ENCODE measurements around the gene DNAH8. TPM values are rescaled to one million over a fixed set of nuclear protein-coding genes. Genes with fewer than 3 reads are reported as not detected.
"Not testable (repeated sequence)": the region's sequence is repeated elsewhere in the genome, so short reads cannot be mapped to it uniquely, and the experiment has no call there.

Gene DNAH8
- total and polyA plus RNA-seq, 9 donors: 0.58 to 4.3 (median 1.5) TPM

- H3K4me1 ChIP-seq (ENCODE audit: control insufficient read depth, insufficient read depth, low read length): peaks cover 2% of the 10 kb centered on the region
- H3K27ac ChIP-seq (ENCODE audit: low read length): no peak overlapping the region
- DNase-seq: no peak
- H3K36me3 ChIP-seq (ENCODE audit: control insufficient read depth, insufficient read depth, low read length): peaks cover 12% of the 10 kb centered on the region
- 92% methylated on average over 3 of the region's 3 CpGs for WGBS (ENCODE audit: insufficient coverage)
- no peaks in the 10 kb centered on the region for H3K27me3 ChIP-seq (ENCODE audit: control insufficient read depth, insufficient read depth, low read length)
- H3K4me3 ChIP-seq (ENCODE audit: low read length): no peak overlapping the region
- no peaks in the 10 kb centered on the region for H3K9me3 ChIP-seq (replicated peaks; ENCODE audit: control insufficient read depth, low read depth, low read length)
Observed at GRCh38 chr6:38684904-38685303, 30.2 kb upstream of the DNAH8 start.

GRCh38 chr6:38686270-38687042, 28.7 kb upstream of the DNAH8 start:
- peaks cover 9% of the 10 kb centered on the region for H3K36me3 ChIP-seq (ENCODE audit: control insufficient read depth, insufficient read depth, low read length)
- 100% methylated on average over 1 of the region's 4 CpGs for WGBS (ENCODE audit: insufficient coverage)
- DNase-seq: no peak
- no peaks in the 10 kb centered on the region for H3K9me3 ChIP-seq (replicated peaks; ENCODE audit: control insufficient read depth, low read depth, low read length)
- no peak overlapping the region for H3K4me3 ChIP-seq (ENCODE audit: low read length)
- H3K4me1 ChIP-seq (ENCODE audit: control insufficient read depth, insufficient read depth, low read length): peaks cover 2% of the 10 kb centered on the region
- no peak overlapping the region for H3K27ac ChIP-seq (ENCODE audit: low read length)
- no peaks in the 10 kb centered on the region for H3K27me3 ChIP-seq (ENCODE audit: control insufficient read depth, insufficient read depth, low read length)

- H3K4me1 ChIP-seq (ENCODE audit: control insufficient read depth, insufficient read depth, low read length): peaks cover 2% of the 10 kb centered on the region
- DNase-seq: no peak
- WGBS (ENCODE audit: insufficient coverage): 90% methylated on average over 1 of the region's 2 CpGs
- H3K9me3 ChIP-seq (replicated peaks; ENCODE audit: control insufficient read depth, low read depth, low read length): no peaks in the 10 kb centered on the region
- peaks cover 6% of the 10 kb centered on the region for H3K36me3 ChIP-seq (ENCODE audit: control insufficient read depth, insufficient read depth, low read length)
- no peak overlapping the region for H3K4me3 ChIP-seq (ENCODE audit: low read length)
- no peaks in the 10 kb centered on the region for H3K27me3 ChIP-seq (ENCODE audit: control insufficient read depth, insufficient read depth, low read length)
- H3K27ac ChIP-seq (ENCODE audit: low read length): no peak overlapping the region
Observed at GRCh38 chr6:38687043-38687353, 28.1 kb upstream of the DNAH8 start.

GRCh38 chr6:38687549-38687948, 27.6 kb upstream of the DNAH8 start:
- H3K9me3 ChIP-seq (replicated peaks; ENCODE audit: control insufficient read depth, low read depth, low read length): no peaks in the 10 kb centered on the region
- WGBS (ENCODE audit: insufficient coverage): no CpG with 5 or more reads among the region's 1 CpG
- no peak overlapping the region for H3K4me3 ChIP-seq (ENCODE audit: low read length)
- H3K36me3 ChIP-seq (ENCODE audit: control insufficient read depth, insufficient read depth, low read length): peaks cover 6% of the 10 kb centered on the region
- H3K27me3 ChIP-seq (ENCODE audit: control insufficient read depth, insufficient read depth, low read length): no peaks in the 10 kb centered on the region
- DNase-seq: no peak
- H3K4me1 ChIP-seq (ENCODE audit: control insufficient read depth, insufficient read depth, low read length): peaks cover 2% of the 10 kb centered on the region
- no peak overlapping the region for H3K27ac ChIP-seq (ENCODE audit: low read length)

GRCh38 chr6:38688579-38689087, 26.5 kb upstream of the DNAH8 start:
- no peak for DNase-seq
- Histone ChIP-seq H3K4me1 (ENCODE audit: control insufficient read depth, insufficient read depth, low read length) (peaks cover 2% of the 10 kb centered on the region), H3K27me3 (ENCODE audit: control insufficient read depth, insufficient read depth, low read length) (no peaks in the 10 kb centered on the region), H3K36me3 (ENCODE audit: control insufficient read depth, insufficient read depth, low read length) (peaks cover 3% of the 10 kb centered on the region), H3K9me3 (replicated peaks; ENCODE audit: control insufficient read depth, low read depth, low read length) (no peaks in the 10 kb centered on the region), H3K27ac (ENCODE audit: low read length) (no peak overlapping the region), H3K4me3 (ENCODE audit: low read length) (no peak overlapping the region)
- no CpG with 5 or more reads among the region's 6 CpGs for WGBS (ENCODE audit: insufficient coverage)

GRCh38 chr6:38695227-38695900, 19.7 kb upstream of the DNAH8 start:
- Histone ChIP-seq H3K36me3 (ENCODE audit: control insufficient read depth, insufficient read depth, low read length) (no peaks in the 10 kb centered on the region), H3K9me3 (replicated peaks; ENCODE audit: control insufficient read depth, low read depth, low read length) (peaks cover 2% of the 10 kb centered on the region), H3K4me1 (ENCODE audit: control insufficient read depth, insufficient read depth, low read length) (no peaks in the 10 kb centered on the region), H3K27ac (ENCODE audit: low read length) (no peak overlapping the region), H3K27me3 (ENCODE audit: control insufficient read depth, insufficient read depth, low read length) (no peaks in the 10 kb centered on the region), H3K4me3 (ENCODE audit: low read length) (no peak overlapping the region)
- no peak for DNase-seq
- WGBS (ENCODE audit: insufficient coverage): no CpG with 5 or more reads among the region's 2 CpGs

- WGBS (ENCODE audit: insufficient coverage): no CpG with 5 or more reads among the region's 1 CpG
- Histone ChIP-seq H3K27me3 (ENCODE audit: control insufficient read depth, insufficient read depth, low read length) (no peaks in the 10 kb centered on the region), H3K36me3 (ENCODE audit: control insufficient read depth, insufficient read depth, low read length) (no peaks in the 10 kb centered on the region), H3K4me1 (ENCODE audit: control insufficient read depth, insufficient read depth, low read length) (no peaks in the 10 kb centered on the region), H3K9me3 (replicated peaks; ENCODE audit: control insufficient read depth, low read depth, low read length) (peaks cover 5% of the 10 kb centered on the region), H3K4me3 (ENCODE audit: low read length) (no peak overlapping the region), H3K27ac (ENCODE audit: low read length) (no peak overlapping the region)
- no peak for DNase-seq
Observed at GRCh38 chr6:38695933-38696332, 19.2 kb upstream of the DNAH8 start.

- no peak overlapping the region for H3K4me3 ChIP-seq (ENCODE audit: low read length)
- H3K27ac ChIP-seq (ENCODE audit: low read length): no peak overlapping the region
- no peaks in the 10 kb centered on the region for H3K4me1 ChIP-seq (ENCODE audit: control insufficient read depth, insufficient read depth, low read length)
- H3K36me3 ChIP-seq (ENCODE audit: control insufficient read depth, insufficient read depth, low read length): no peaks in the 10 kb centered on the region
- H3K27me3 ChIP-seq (ENCODE audit: control insufficient read depth, insufficient read depth, low read length): no peaks in the 10 kb centered on the region
- peaks cover 6% of the 10 kb centered on the region for H3K9me3 ChIP-seq (replicated peaks; ENCODE audit: control insufficient read depth, low read depth, low read length)
- no peak for DNase-seq
Observed at GRCh38 chr6:38696345-38696744, 18.8 kb upstream of the DNAH8 start.

GRCh38 chr6:38697846-38698245, 17.3 kb upstream of the DNAH8 start:
- no peaks in the 10 kb centered on the region for H3K27me3 ChIP-seq (ENCODE audit: control insufficient read depth, insufficient read depth, low read length)
- H3K36me3 ChIP-seq (ENCODE audit: control insufficient read depth, insufficient read depth, low read length): no peaks in the 10 kb centered on the region
- H3K4me1 ChIP-seq (ENCODE audit: control insufficient read depth, insufficient read depth, low read length): peaks cover 3% of the 10 kb centered on the region
- peaks cover 6% of the 10 kb centered on the region for H3K9me3 ChIP-seq (replicated peaks; ENCODE audit: control insufficient read depth, low read depth, low read length)
- no peak overlapping the region for H3K27ac ChIP-seq (ENCODE audit: low read length)
- WGBS (ENCODE audit: insufficient coverage): no CpG with 5 or more reads among the region's 3 CpGs
- DNase-seq: no peak
- no peak overlapping the region for H3K4me3 ChIP-seq (ENCODE audit: low read length)

GRCh38 chr6:38699702-38700101, 15.4 kb upstream of the DNAH8 start:
- H3K27ac ChIP-seq (ENCODE audit: low read length); H3K36me3 ChIP-seq (ENCODE audit: control insufficient read depth, insufficient read depth, low read length); H3K27me3 ChIP-seq (ENCODE audit: control insufficient read depth, insufficient read depth, low read length); DNase-seq; H3K4me3 ChIP-seq (ENCODE audit: low read length); H3K4me1 ChIP-seq (ENCODE audit: control insufficient read depth, insufficient read depth, low read length); H3K9me3 ChIP-seq (replicated peaks; ENCODE audit: control insufficient read depth, low read depth, low read length): not testable (repeated sequence)
- WGBS (ENCODE audit: insufficient coverage): no CpG with 5 or more reads among the region's 3 CpGs
